Measurements from ENCODE around the gene ARFGEF3.
"Not testable (repeated sequence)": the region's sequence is repeated elsewhere in the genome, so short reads cannot be mapped to it uniquely, and the experiment has no call there.

ARFGEF3 gene

DNA sequence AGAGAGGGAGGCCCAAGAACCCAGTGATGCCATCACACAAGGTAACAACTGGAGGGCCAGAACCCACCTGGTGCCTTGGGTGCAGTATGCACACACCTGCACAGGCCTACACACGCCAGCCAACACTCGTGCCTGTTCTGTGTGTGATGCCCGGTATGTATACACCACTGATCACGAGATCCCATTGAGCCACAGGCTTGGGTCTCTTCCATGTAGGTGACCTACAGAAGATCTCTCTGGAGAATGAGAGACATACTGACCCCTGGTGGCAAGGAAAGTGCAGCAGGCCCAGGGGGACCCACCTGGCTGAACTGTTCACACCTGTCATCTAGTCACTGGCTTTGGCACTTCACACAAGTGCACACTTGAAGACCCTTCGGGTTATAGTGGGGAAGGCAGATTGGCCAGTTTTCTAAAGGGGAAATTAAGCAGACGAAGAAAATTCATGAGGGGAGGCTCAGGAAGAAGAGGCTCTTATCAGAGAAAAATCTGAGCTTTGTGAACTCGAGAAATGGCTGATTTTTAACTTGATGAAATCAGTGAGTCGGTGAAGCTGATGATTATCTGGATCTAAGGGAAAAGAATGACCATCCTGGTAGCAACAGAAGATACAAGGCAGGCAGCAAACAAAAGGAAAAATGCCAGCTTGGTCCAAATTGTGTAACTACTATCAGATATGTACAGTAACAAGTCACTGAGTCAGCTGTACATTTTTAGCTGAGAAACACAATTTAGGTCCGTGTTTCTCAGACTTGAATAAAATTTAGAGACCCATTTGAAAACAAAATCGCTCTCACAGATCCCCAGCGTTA lies 125.6 kb downstream of the ARFGEF3 start:
- DNase-seq, result no peak

DNA sequence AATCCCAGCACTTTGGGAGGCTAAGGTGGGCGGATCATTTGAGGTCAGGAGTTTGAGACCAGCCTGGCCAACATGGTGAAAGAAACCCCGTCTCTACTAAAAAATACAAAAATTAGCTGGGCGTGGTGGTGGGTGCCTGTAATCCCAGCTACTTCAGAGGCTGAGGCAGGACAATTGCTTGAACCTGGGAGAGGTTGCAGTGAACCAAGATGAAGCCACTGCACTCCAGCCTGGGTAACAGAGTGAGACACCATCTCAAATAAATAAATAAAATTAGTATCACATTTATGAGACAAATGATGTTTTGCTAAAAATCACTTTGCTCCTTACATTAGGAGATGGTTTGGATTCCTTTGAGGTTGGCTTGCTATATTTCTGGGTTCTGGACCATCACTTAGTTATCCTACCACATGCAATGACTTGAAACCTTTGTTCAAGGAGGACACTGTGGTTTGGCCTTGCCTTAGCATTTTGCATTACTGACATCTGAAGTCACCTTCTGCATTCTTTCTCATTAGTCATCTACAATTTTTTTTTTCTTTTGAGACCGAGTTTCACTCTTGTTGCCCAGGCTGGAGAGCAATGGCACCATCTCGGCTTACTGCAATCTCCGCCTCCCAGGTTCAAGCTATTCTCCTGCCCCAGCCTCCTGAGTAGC lies 126.8 kb downstream of the ARFGEF3 start:
- DNase-seq, result not testable (repeated sequence)

DNA sequence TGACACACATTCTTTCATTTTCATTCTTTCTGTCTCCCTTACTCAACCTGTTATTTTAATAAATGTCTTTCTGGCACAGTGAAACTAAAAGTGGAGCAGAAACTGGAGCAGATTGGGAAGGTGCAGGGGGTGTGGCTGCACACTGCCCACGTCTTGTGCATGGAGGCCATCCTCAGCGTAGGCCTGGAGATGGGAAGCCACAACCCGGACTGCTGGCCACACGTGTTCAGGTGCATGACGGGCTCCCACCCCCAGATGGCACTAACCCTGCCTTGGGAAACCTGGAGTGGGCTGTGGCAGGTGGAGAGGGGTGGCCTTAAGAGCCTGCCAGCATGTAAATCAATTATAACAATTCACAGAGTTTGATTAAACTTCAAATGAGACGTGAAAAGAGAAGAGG lies 128.0 kb downstream of the ARFGEF3 start:
- no peak for DNase-seq

DNA sequence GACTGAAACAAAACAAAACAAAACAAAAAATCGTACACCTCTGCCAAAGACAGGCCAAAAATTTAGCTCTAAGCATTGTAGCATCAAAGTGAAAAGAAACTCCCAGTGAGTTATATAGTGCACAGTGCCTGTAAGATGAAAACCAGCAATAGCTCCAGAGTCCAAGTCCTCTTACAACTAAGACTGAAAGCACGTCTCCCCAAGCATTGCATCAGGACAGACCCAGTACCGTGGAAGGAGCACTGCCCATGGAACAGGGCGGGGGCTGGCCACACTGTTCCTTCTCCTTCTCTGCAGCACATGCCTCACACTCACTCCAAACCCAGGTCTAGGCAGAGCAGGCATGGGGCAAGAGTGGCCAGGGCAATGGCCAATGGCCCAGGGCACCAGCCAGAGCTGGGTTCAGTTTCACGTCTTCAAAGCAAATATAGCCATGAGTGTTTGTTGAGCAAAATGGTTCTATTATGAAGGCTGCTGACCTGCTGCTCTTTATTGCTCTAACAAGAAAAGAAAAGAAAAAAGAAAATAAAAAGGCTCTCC lies 128.8 kb downstream of the ARFGEF3 start:
- no peak for DNase-seq

DNA sequence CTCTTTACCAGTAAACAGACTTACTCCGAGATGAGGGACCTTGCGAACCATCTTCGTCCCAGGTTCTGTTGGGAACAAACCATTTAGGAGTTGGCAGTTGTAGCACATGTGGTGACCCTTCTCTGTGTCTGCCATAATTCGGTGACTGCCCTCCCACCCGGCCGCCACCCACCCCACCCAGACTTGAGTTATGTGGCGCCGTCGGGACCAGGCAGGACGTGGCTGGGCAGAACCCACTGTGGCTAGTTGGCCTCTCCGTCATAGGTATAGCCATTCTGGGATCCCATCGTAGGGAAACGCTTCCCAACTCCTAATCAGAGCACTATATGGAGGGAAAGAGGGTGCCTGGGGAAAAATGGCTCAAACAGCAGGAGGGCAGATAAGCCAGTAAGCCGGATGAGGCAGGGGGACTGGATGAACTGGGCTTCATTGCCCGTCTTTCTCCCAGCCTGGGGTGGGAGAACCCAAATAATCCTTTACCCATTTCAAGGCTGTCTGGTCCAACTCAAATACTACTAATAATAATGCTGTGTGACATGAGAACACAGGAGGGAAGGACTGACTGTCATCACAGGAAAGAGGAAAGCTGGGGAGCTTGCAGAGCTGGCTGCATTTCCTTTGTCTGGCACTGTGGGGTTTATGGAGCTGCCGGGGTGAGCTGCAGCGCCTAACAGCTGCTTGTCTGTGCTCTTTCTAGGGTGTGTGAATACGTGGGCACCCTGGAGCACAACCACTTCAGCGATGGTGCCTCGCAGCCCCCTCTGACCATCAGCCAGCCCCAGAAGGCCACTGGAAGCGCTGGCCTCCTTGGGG lies 129.5 kb downstream of the ARFGEF3 start:
- DNase-seq, result no peak

DNA sequence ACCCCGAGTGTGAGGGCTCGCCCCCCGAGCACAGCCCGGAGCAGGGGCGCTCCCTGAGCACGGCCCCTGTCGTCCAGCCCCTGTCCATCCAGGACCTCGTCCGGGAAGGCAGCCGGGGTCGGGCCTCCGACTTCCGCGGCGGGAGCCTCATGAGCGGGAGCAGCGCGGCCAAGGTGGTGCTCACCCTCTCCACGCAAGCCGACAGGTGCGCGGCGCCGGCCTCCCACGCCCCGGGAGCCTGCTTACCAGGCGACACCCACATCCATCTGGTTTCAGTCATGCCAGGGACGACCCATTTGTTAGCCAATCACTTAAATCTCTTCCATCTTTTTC lies 130.1 kb downstream of the ARFGEF3 start:
- DNase-seq, result no peak

DNA sequence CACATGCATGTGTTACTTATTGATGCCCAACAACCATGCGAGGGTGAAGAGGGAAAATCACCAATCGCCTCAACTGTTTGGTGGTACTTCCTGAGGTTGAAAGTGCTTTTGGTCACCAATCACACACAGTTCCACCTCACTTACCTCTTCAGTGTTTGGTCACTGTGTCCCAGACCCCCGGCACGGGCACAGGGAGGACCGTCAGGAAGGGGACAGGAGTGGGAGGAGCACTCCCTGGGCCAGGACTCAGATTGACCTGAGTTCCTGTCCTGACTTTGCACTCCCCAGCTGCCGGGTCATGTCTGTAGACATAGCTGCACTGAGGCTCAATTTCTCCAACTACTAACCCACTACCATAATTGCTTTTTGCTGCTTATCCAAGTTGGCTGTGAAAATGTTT lies 130.7 kb downstream of the ARFGEF3 start:
- no peak for DNase-seq

DNA sequence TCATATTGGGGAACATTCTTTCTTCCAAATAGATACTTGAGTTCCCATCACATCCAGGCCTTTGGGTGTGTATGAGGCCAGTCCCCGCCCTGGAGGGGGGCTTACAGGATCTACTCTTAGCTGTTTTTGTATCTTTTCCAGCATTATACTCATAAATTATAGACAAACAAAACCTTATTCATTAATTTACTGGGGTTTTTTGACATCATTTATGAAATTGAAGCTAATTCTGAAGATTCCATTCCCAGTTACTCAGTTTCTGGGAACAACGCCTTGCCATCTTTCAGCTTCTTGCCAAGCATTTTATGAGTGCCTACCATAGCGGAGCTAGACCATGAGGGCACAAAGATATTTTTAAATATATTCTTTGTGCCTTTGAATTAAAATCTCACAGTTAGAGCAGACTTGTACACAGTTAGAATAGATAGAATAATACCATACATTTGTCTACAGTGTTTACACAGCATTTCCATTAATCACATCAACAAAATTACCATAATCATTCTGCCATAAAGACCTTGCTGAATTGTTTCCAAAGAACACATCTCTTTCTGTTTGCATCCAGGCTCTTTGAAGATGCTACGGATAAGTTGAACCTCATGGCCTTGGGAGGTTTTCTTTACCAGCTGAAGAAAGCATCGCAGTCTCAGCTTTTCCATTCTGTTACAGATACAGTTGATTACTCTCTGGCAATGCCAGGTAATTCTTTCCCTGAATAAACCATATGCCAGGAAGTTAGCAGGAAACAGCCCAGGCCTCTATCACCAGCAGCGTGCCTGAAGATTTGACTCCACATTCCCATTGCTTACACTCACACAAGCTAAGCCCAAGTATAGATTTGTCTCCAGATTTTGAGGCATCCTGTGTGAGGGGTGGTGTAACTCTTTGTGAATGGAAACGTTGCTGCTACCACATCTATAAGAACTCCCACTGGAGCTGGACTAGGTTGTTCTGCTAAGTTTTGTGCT lies 132.0 kb downstream of the ARFGEF3 start:
- no peak for DNase-seq

DNA sequence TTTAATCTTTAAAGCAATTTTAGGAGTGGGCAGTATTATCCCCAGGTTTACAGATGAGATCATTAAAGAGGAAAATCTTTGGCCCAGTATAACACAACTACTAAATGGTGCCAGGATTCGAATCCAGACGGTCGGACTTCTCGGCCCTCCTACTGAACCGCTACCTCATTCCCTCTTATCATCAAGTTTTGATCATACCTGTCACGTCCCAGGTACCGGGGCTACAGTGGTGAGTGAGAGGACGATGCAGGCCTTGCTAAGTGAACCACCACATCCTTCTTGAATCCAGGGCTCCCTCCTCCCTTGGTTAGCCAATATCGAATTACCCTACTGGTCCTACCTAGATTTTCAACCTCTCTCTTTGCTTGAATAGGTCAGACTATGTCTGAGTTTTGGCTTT lies 134.6 kb downstream of the ARFGEF3 start:
- no peak for DNase-seq

DNA sequence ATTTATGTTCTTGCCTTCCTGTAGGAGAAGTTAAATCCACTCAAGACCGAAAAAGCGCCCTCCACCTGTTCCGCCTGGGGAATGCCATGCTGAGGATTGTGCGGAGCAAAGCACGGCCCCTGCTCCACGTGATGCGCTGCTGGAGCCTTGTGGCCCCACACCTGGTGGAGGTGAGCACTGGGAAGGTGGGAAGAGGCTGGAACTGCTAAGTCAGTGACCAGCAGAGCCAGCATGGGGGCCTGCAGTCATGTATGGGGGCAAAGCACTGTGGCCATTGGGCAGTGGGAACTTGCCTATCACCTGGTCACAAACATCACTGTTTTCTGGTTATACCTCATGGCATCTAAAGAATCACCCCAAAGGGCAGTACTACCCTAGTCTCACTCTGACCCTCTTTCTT lies 135.0 kb downstream of the ARFGEF3 start:
- DNase-seq, result no peak

DNA sequence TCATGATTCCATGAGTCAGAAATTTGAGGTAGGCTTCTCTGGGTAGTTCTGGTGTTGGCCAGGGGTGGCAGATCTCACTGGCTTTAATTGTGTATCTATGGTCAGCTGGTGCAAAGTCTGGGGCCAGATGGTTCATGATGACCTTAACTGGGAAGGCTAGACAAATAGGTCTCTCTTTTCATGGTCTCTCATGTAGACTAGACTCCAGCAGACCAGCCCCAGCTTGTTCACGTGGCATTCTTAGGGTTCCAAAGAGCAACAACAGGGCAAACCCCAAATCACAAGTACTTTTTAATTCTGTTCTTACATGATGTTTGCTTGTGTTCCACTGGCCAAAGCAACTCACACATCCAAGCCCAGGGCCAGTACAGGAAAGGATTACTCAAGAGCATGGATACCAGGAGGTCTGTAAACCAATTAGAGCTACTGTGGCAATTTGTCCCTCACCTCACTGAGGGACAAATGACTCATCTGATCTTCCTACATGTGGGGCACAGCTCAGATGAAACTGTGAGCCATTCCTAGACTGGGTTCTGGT lies 136.1 kb downstream of the ARFGEF3 start:
- DNase-seq, result no peak

DNA sequence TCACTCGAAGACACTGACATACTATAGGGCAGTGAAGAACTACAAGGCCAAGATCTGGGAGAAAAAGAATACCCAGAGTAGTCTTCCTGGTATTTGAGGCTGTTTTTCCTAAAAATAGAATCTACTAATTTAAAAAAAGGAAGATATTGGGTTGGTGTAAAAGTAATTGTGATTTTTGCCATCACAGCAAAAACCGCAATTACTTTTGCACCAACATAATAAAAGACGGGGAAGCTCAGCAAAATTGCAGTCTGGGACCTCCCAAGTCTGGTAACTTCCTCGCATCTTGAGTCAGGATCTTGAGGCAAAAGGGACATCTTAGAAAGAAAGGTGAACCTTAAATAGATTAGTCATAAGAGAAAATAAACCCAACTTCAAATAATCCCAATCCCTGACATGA lies 138.7 kb downstream of the ARFGEF3 start:
- DNase-seq, result no peak

DNA sequence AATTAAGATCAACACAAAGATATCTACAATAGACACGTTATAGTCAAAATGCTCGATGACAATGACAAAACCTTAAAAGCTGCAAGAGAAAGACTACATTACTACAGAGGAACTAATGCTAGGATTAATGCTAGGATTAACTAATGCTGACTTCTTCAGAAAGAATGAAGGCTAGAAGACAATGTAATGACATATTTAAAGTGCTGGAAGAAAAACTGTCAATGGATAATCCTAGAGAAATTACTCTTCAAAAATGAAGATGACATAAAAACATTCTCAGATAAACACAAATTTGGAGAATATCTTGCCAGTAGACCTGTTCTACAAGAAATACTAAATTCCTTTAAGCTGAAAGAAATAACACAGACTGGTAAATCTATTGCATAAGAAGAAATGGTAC lies 140.8 kb downstream of the ARFGEF3 start:
- DNase-seq, result no peak

DNA sequence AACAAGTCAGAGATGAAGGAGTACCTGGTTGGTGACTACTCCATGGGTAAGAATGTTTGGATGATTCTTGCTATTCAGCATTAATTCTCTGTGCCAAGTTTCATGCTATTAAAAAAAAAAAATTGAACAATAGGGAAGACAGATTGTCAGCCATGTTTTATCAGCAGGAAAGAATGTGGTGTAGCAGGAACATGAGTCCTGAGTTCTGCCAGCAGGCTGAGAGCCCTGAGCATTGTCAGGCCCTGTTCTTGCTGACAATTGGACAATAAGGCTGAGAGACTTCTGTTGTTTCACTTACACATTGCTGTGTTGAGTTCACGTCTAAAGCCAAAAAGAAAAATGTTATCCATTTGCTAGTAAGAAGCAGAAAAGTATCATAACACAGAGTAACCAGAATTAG lies 145.6 kb downstream of the ARFGEF3 start:
- DNase-seq, result no peak

DNA sequence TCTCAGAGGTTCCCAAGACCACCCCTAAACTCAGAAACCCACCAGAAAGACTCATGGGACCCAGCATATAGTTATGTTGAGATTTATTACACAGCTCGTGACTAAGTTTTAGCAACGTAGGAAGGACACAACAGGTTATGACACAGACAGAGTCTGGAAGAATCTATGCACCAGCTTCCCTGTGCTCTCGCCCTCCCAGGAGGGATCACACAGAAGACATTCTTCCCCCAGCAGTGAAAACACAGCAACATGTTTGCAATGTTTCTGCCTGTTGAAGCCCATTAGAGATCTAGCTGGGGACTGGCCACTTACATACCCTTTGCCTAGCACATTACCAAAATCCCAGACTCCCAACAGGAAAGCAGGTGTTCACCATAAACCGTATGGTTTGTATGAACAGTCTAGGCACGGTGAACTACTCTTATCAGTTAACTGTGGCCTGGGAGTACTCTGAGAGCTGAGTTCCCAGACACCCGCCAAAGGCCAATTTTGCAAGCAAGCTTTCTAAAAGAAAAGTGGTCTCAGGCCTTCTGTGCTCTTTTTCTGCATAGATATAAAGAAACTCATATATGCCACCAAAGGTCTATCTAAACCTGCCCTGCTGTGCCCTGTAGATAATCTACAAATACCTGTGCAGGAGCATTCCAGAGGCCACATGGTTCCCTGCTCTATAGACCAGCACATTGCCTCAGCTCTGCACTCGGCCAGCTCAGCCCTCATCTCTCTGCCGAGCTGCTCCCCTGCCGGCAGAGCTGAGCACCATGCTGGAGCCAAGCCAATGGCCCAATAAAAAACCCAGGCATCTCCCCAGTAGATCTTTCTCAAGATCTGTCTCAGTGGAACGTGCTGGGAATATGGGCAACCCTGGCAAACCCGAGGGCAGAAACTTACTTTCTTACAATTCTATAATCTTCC lies 146.3 kb downstream of the ARFGEF3 start:
- DNase-seq, result no peak

DNA sequence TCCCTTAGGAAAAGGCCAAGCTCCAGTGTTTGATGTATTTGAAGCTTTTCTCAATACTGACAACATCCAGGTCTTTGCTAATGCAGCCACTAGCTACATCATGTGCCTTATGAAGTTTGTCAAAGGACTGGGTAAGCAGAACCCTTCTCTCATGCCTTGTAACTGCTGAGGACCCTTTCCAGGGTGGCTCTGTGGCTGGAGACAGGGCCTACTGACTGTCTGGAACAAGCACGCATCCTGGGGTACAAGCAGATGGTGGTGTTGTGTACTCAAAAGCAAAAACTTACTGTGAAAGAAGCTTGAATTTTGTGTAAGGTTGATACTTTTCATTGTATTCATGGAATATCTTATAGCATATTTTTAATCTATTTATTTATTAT lies 147.0 kb downstream of the ARFGEF3 start:
- no peak for DNase-seq

DNA sequence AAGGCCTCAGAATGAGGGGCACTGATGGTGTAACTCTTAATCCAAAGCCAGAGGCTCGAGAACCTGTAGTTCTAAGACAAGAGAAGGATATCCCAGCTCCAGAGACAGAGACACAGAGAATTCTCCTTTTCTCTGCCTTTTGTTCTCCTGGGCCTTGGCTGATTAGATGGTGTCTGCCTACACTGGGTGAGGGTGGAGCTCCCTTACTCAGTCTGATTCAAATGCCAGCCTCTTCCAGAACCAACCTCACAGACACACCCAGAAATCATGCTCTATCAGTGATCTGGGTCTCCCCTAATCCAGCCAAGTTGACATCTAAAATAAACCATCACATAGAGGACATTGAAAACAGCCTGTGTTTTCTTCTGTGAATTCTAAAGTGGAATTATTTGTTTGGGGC lies 148.0 kb downstream of the ARFGEF3 start:
- DNase-seq, result no peak

DNA sequence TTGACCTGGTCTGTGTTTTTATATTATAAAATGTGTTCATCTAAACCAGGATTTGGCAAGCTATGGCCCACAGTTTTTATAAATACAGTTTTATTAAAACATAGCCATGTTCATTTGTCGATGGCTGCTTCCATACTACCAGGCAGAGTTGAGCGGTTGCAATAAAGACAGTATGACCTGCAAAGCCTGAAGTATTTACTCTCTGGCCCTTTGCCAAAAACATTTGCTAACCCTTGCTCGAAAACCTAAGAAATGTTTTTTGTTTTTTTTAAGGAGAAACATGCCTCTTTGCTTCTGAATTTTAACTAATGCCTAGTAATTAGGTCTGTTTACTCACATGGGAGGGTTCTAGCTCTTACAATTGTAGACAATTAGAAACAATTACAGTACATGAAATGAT lies 148.6 kb downstream of the ARFGEF3 start:
- DNase-seq, result no peak

DNA sequence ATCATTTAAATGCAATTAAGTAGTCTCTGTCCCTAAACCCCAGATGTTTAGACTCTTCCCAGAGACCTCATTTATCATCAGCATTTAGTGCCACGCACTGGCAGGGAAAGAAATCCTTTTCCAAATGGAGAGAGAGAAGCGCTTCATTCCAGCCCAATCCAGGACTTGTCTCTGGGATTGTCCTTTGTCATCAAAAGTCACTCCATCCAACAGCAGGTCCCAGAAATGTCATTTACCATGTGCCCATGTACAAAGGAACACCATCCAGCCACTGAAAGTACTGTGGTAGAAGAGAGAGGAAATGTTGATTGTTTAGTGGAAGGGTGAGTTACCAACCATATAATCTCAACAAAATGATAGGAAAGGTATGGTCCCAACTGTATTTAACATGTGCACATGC lies 149.1 kb downstream of the ARFGEF3 start:
- no peak for DNase-seq

DNA sequence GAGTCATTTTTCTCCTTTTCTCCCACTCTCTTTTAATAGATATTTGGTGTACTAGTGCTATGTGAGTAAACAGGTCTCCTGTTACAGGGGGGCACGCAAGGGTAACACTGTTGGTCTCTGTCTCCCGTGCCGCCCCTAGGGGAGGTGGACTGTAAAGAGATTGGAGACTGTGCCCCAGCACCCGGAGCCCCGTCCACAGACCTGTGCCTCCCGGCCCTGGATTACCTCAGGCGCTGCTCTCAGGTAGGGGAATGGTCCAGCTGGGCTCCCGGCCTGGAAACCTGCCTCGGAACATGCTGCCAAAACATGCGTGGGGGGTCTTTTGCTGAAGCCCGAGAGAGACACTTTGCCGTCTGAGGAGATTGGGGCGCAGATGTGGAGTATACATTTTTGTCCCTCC lies 149.5 kb downstream of the ARFGEF3 start:
- DNase-seq, result no peak

DNA sequence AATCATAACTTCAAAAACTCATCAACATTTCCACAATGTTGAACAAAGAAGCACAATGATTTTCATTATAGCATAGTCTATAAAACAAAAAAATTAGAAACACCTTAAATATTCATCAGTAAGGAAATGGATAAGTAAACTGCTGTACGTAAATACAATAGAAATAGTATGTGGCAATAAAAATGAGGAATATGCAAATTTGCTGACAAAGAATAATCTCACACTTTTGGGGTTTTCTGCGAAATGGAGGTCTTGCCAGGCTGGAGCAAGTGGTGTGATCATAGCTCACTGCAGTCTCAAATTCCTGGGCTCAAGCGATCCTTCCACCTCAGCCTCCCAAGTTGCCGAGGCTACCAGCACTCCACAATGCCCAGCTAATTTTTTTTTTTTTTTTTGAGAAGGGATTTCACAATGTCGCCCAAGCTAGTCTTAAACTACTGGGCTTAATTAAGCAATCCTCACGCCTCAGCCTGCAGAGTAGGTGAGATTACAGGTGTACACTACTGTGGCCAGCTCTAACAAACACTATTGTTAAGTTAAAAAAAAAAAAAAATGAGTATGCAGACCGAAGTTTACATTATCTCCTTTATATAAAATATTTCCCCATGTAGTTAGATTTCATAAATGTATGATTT lies 157.1 kb downstream of the ARFGEF3 start:
- DNase-seq, result no peak
